Measurements from ENCODE around the gene NFYB.
"Not testable (repeated sequence)": the region's sequence is repeated elsewhere in the genome, so short reads cannot be mapped to it uniquely, and the experiment has no call there.

Gene NFYB

DNA sequence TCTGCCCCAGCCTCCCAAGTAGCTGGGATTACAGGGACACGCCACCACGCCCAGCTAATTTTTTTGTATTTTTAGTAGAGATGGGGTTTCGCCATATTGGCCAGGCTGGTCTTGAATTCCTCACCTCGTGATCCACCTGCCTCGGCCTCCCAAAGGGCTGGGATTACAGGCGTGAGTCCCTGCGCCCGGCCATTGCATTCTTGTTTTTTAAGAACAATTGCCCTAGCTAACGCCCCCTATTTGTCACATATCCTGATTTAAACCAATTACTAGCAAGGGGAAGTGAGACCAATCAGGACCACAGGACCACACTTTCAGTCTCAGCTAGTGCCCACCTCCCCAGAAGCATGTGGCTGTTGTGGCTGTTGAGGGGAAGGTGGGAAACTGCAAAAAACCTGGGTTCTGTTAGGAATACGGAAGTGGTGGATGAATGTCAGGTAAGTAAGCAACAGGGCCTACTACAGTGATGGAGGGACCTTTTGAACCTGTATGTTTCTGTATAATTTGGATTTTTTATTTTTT lies 37.8 kb upstream of the NFYB start:
- Histone ChIP-seq H3K27ac (ENCODE audit: low read length) (no peak overlapping the region), H2AFZ (ENCODE audit: low read depth, low read length) (no peak overlapping the region), H3K4me3 (ENCODE audit: low read depth in 1 of 2, low read length in 2 of 2) (no peak overlapping the region), H3K9ac (ENCODE audit: low read depth, low read length) (no peak overlapping the region), H4K20me1 (ENCODE audit: insufficient read depth, low read length) (no peaks in the 10 kb centered on the region), H3K36me3 (ENCODE audit: insufficient read depth, low read length) (no peaks in the 10 kb centered on the region), H3K4me1 (ENCODE audit: insufficient read depth, low read length) (peaks cover 5% of the 10 kb centered on the region; the same call in 1 of the 2 replicates), H3K79me2 (ENCODE audit: insufficient read depth, low read length) (no peaks in the 10 kb centered on the region), H3K27me3 (ENCODE audit: insufficient read depth, low read length, poor library complexity) (no peaks in the 10 kb centered on the region), H3K9me3 (ENCODE audit: insufficient read depth, low read length, severe bottlenecking) (no peaks in the 10 kb centered on the region), H3K4me2 (ENCODE audit: insufficient read depth, low read length) (no peak overlapping the region)
- ATAC-seq (ENCODE audit: insufficient read depth, low read depth), result no peak
- TF ChIP-seq EZH2 (IDR thresholded peaks at IDR 0.05; ENCODE audit: borderline replicate concordance, low read depth, low read length, severe bottlenecking), result no peak
- TF ChIP-seq, protein P1, sequence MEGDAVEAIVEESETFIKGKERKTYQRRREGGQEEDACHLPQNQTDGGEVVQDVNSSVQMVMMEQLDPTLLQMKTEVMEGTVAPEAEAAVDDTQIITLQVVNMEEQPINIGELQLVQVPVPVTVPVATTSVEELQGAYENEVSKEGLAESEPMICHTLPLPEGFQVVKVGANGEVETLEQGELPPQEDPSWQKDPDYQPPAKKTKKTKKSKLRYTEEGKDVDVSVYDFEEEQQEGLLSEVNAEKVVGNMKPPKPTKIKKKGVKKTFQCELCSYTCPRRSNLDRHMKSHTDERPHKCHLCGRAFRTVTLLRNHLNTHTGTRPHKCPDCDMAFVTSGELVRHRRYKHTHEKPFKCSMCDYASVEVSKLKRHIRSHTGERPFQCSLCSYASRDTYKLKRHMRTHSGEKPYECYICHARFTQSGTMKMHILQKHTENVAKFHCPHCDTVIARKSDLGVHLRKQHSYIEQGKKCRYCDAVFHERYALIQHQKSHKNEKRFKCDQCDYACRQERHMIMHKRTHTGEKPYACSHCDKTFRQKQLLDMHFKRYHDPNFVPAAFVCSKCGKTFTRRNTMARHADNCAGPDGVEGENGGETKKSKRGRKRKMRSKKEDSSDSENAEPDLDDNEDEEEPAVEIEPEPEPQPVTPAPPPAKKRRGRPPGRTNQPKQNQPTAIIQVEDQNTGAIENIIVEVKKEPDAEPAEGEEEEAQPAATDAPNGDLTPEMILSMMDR (IDR thresholded peaks at IDR 0.05; ENCODE audit: borderline replicate concordance, extremely low read depth, low read length, poor library complexity, severe bottlenecking), result no peak
- DNase-seq, result no peak

DNA sequence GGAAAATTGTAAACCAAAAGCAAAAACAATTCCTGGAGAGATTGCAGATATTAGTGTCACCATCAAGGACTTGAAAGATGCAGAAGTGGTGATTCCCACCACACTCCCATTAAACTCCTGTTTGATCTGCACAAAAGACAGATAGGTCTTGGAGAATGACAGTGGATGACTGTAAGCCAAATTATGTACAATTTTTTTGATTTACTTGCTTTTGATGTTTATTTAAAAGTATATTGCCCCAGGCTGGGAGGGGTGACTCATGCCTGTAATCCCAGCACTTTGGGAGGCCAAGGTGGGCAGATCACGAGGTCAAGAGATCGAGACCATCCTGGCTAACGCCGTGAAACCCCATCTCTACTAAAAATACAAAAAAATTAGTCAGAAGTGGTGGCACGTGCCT lies 35.8 kb upstream of the NFYB start:
- H3K27ac ChIP-seq (ENCODE audit: low read length); H3K4me1 ChIP-seq (ENCODE audit: insufficient read depth, low read length); DNase-seq; H3K4me3 ChIP-seq (ENCODE audit: low read depth in 1 of 2, low read length in 2 of 2); H3K9me3 ChIP-seq (ENCODE audit: insufficient read depth, low read length, severe bottlenecking); H3K9ac ChIP-seq (ENCODE audit: low read depth, low read length); H3K27me3 ChIP-seq (ENCODE audit: insufficient read depth, low read length, poor library complexity); H2AFZ ChIP-seq (ENCODE audit: low read depth, low read length); H3K79me2 ChIP-seq (ENCODE audit: insufficient read depth, low read length); H3K36me3 ChIP-seq (ENCODE audit: insufficient read depth, low read length); H4K20me1 ChIP-seq (ENCODE audit: insufficient read depth, low read length); ATAC-seq (ENCODE audit: insufficient read depth, low read depth); H3K4me2 ChIP-seq (ENCODE audit: insufficient read depth, low read length): not testable (repeated sequence)

DNA sequence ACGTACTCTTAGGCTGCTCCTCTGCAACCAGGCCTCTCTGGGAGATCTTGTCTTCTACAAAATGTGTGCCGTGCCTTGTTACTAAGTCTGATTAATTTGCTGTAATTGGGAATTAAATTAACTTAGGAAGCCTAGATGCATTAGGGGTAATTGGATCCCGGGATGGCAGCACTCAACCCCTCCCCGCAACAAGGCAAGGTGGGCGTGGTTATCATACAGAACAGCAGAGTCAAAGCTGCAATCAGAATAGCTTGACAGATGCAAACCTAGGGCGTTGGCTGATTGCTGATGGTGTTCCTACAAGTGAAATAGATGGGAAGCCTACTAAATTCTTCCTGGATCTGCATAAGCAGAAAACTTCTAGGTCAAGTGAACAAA lies 34.5 kb upstream of the NFYB start:
- H3K4me1 ChIP-seq (ENCODE audit: insufficient read depth, low read length), result 0 out of 2 replicates have a peak, but pooled peaks cover under 1% of the 10 kb centered on the region
- no peaks in the 10 kb centered on the region for H4K20me1 ChIP-seq (ENCODE audit: insufficient read depth, low read length)
- no peaks in the 10 kb centered on the region for H3K36me3 ChIP-seq (ENCODE audit: insufficient read depth, low read length)
- H3K4me3 ChIP-seq (ENCODE audit: low read depth in 1 of 2, low read length in 2 of 2), result no peak overlapping the region
- no peak overlapping the region for H2AFZ ChIP-seq (ENCODE audit: low read depth, low read length)
- H3K4me2 ChIP-seq (ENCODE audit: insufficient read depth, low read length), result no peak overlapping the region
- DNase-seq (no peak), ATAC-seq (ENCODE audit: insufficient read depth, low read depth) (no peak)
- no peak overlapping the region for H3K9ac ChIP-seq (ENCODE audit: low read depth, low read length)
- no peaks in the 10 kb centered on the region for H3K79me2 ChIP-seq (ENCODE audit: insufficient read depth, low read length)
- H3K27me3 ChIP-seq (ENCODE audit: insufficient read depth, low read length, poor library complexity), result no peaks in the 10 kb centered on the region
- TF ChIP-seq, protein P1 (IDR thresholded peaks at IDR 0.05; ENCODE audit: borderline replicate concordance, extremely low read depth, low read length, poor library complexity, severe bottlenecking), result no peak
- TF ChIP-seq EZH2 (IDR thresholded peaks at IDR 0.05; ENCODE audit: borderline replicate concordance, low read depth, low read length, severe bottlenecking), result no peak
- H3K27ac ChIP-seq (ENCODE audit: low read length), result no peak overlapping the region
- no peaks in the 10 kb centered on the region for H3K9me3 ChIP-seq (ENCODE audit: insufficient read depth, low read length, severe bottlenecking)

DNA sequence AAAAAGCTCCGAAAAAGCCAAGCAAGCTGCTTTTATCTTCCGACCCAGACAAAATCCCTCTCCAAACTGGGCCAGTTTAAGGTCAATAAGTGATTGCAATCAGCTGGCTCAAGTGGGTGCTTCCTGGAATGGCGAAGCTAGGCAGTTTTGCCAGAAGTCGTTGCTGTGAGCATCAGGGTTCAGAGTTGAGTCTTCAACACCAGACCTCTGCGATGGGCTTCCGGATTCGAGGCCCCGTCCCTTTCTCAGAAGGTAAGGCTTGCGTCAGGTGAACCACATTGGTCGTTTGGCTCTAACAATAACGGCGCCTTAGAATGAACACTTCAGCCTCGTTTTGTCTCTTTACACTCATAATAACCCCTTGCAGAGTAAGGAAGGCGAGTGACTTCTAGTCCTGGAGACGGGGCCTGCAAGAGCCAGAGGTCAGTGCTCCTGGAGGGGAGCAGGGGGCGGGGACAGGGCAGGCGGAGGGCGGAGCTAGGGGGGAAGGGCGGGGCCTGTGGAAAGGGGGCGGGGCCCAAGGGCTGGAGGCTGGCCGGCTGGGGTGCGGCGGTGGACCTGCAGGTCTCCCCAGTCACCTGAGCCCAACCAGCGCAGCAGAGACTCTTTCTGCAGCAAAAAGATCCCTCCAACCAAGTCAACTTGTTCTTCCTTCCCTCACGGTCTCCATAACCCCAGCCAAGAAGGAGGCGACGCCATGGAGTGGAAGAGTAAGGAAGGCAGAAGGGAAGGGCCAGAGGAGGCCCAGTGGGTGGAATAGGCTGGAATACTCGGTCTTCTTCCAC lies 34.0 kb upstream of the NFYB start:
- ATAC-seq (ENCODE audit: insufficient read depth, low read depth), result no peak
- TF ChIP-seq, protein P1 (IDR thresholded peaks at IDR 0.05; ENCODE audit: borderline replicate concordance, extremely low read depth, low read length, poor library complexity, severe bottlenecking), result no peak
- no peak for TF ChIP-seq EZH2 (IDR thresholded peaks at IDR 0.05; ENCODE audit: borderline replicate concordance, low read depth, low read length, severe bottlenecking)

More for the DNA sequence above, 34.0 kb upstream of the NFYB start:
- Histone ChIP-seq H3K36me3 (ENCODE audit: insufficient read depth, low read length) (no peaks in the 10 kb centered on the region), H2AFZ (ENCODE audit: low read depth, low read length) (no peak overlapping the region), H3K4me1 (ENCODE audit: insufficient read depth, low read length) (no peaks in the 10 kb centered on the region), H3K27ac (ENCODE audit: low read length) (no peak overlapping the region), H3K9me3 (ENCODE audit: insufficient read depth, low read length, severe bottlenecking) (no peaks in the 10 kb centered on the region), H3K4me3 (ENCODE audit: low read depth in 1 of 2, low read length in 2 of 2) (no peak overlapping the region), H3K9ac (ENCODE audit: low read depth, low read length) (no peak overlapping the region), H3K4me2 (ENCODE audit: insufficient read depth, low read length) (no peak overlapping the region), H3K27me3 (ENCODE audit: insufficient read depth, low read length, poor library complexity) (no peaks in the 10 kb centered on the region), H3K79me2 (ENCODE audit: insufficient read depth, low read length) (no peaks in the 10 kb centered on the region), H4K20me1 (ENCODE audit: insufficient read depth, low read length) (no peaks in the 10 kb centered on the region)
- no peak for DNase-seq
